HepG2 (cell line): ENCODE data around the gene PLPPR3. TPM values are rescaled to one million over a fixed set of nuclear protein-coding genes. Genes with fewer than 3 reads are reported as not detected.
A peak's percentile ranks its signal among the peaks of the same experiment; 100 is the strongest.

Experiments used
- CBX5 ChIP-seq: sonication (generic); formaldehyde crosslinking; IDR thresholded peaks from 2 replicates; pipeline ENCODE4 v1.4.0; 2020; ENCODE audit warnings: missing genetic modification reagents, borderline replicate concordance
- CEBPB ChIP-seq: IDR thresholded peaks from 2 replicates; pipeline ENCODE4 v1.6.1; 2011; ENCODE audit warnings: low read depth, low read length, improper control_type of control experiment, borderline replicate concordance
- ELF1 ChIP-seq: sonication (generic); formaldehyde crosslinking; IDR thresholded peaks from 2 replicates; pipeline ENCODE4 v1.4.0; 2020; ENCODE audit warnings: missing genetic modification reagents
- JUND ChIP-seq: sonication (generic); formaldehyde crosslinking; IDR thresholded peaks from 2 replicates; pipeline ENCODE4 v1.8.0; 2022; ENCODE audit warnings: mild to moderate bottlenecking, missing genetic modification reagents
- MAX ChIP-seq: IDR thresholded peaks from 2 replicates; pipeline ENCODE4 v1.6.1; 2012; ENCODE audit warnings: inconsistent platforms
- MTERF4 ChIP-seq: sonication (generic); formaldehyde crosslinking; IDR thresholded peaks from 2 replicates; pipeline ENCODE4 v1.8.0; 2023; ENCODE audit warnings: mild to moderate bottlenecking, missing genetic modification reagents
- MYNN ChIP-seq: sonication (generic); formaldehyde crosslinking; IDR thresholded peaks from 2 replicates; pipeline ENCODE4 v1.4.0; 2020; ENCODE audit warnings: mild to moderate bottlenecking, low read depth, missing genetic modification reagents
- NR2C2 ChIP-seq: sonication (generic); formaldehyde crosslinking; IDR thresholded peaks from 2 replicates; pipeline ENCODE4 v1.4.0; 2020; ENCODE audit warnings: missing genetic modification reagents, mild to moderate bottlenecking, moderate library complexity, borderline replicate concordance
- PBX2 ChIP-seq: IDR thresholded peaks from 2 replicates; pipeline ENCODE4 v1.6.1; 2016; ENCODE audit warnings: control low read depth
- RELA ChIP-seq: sonication (generic); formaldehyde crosslinking; IDR thresholded peaks from 2 replicates; pipeline ENCODE4 v1.4.0; 2020; ENCODE audit warnings: missing genetic modification reagents
- SIN3A ChIP-seq: IDR thresholded peaks from 2 replicates; pipeline ENCODE4 v1.6.1; 2011; ENCODE audit warnings: low read depth, mild to moderate bottlenecking, control low read depth, low read length, borderline replicate concordance
- SMAD1 ChIP-seq: sonication (generic); formaldehyde crosslinking; IDR thresholded peaks from 2 replicates; pipeline ENCODE4 v1.4.0; 2020; ENCODE audit warnings: missing genetic modification reagents, low read depth, mild to moderate bottlenecking, borderline replicate concordance
- TRAFD1 ChIP-seq: sonication (generic); formaldehyde crosslinking; IDR thresholded peaks from 2 replicates; pipeline ENCODE4 v1.5.1; 2020; ENCODE audit warnings: missing genetic modification reagents, mild to moderate bottlenecking, borderline replicate concordance
- ZMYM3 ChIP-seq: sonication (generic); formaldehyde crosslinking; IDR thresholded peaks from 2 replicates; pipeline ENCODE4 v1.5.1; 2020; ENCODE audit warnings: mild to moderate bottlenecking, missing genetic modification reagents
- ZNF552 ChIP-seq: sonication (generic); formaldehyde crosslinking; IDR thresholded peaks from 2 replicates; pipeline ENCODE4 v1.9.0; 2022; ENCODE audit warnings: missing genetic modification reagents, mild to moderate bottlenecking, borderline replicate concordance
- ZNF563 ChIP-seq: sonication (generic); formaldehyde crosslinking; IDR thresholded peaks from 2 replicates; pipeline ENCODE4 v1.8.0; 2022; ENCODE audit warnings: mild to moderate bottlenecking, moderate library complexity, missing genetic modification reagents
- ZNF616 ChIP-seq: sonication (generic); formaldehyde crosslinking; IDR thresholded peaks from 2 replicates; pipeline ENCODE4 v1.5.0; 2020; ENCODE audit warnings: low read depth, mild to moderate bottlenecking, missing genetic modification reagents
- ZNF674 ChIP-seq: sonication (generic); formaldehyde crosslinking; IDR thresholded peaks from 2 replicates; pipeline ENCODE4 v1.5.0; 2020; ENCODE audit warnings: low read depth, mild to moderate bottlenecking, missing genetic modification reagents
- ZNF770 ChIP-seq: sonication (generic); formaldehyde crosslinking; IDR thresholded peaks from 2 replicates; pipeline ENCODE4 v1.5.0; 2020; ENCODE audit warnings: mild to moderate bottlenecking, missing genetic modification reagents
- ZNF879 ChIP-seq: sonication (generic); formaldehyde crosslinking; IDR thresholded peaks from 2 replicates; pipeline ENCODE4 v1.8.1; 2023; ENCODE audit warnings: missing genetic modification reagents
- ZSCAN30 ChIP-seq: sonication (generic); formaldehyde crosslinking; IDR thresholded peaks from 2 replicates; pipeline ENCODE4 v1.5.0; 2020; ENCODE audit warnings: mild to moderate bottlenecking, missing genetic modification reagents
- polyA plus RNA-seq, 8 experiments: library from polyadenylated mRNA; depleted of rRNA in 3 of 8; stranded (reverse) in 7 of 8; unstranded in 1 of 8; fragments of >200 nt; fragmentation: Illumina TruSeq in 4 of 8; extraction: Trizol in 4 of 8; gene quantifications; 2 replicates each; pipeline versions ENCODE4 v1.2.1 to v1.2.3, GENCODE V29; 2011 to 2016; ENCODE audit warnings: low read depth in 4 of 8, missing spikeins in 1 of 8, mixed read lengths in 1 of 8; ENCODE audit not compliant: insufficient read depth in 1 of 8
- total RNA-seq, 5 experiments: library from RNA; depleted of rRNA; stranded (reverse); fragments of >200 nt; fragmentation: Illumina TruSeq; extraction: Trizol; gene quantifications; 2 replicates each; pipeline ENCODE4 v1.2.3, GENCODE V29; 2016; ENCODE audit warnings: low read depth in 1 of 5

Gene PLPPR3
- total and polyA plus RNA-seq, 2 of the 13 experiments (the other 11 are each of a cell fraction or from before 2014, with no cell fraction given) = 0.07 to 0.16 TPM

GRCh38 chr19:782185-782877, 39.4 kb downstream of the PLPPR3 start (continued):
- TF ChIP-seq PBX2 (no peak), ZNF563 (peak; percentile 45; the same call in 1 of the 2 replicates), ZMYM3 (no peak), ZNF552 (CRISPR knock-in tag) (no peak), SIN3A (peak; percentile 68; the same call in 1 of the 2 replicates), MYNN (no peak), ZNF879 (no peak), ZNF674 (CRISPR knock-in tag) (no peak), JUND (CRISPR knock-in tag) (no peak), ZSCAN30 (CRISPR knock-in tag) (no peak), ZNF770 (CRISPR knock-in tag) (0 out of 2 replicates have a peak, but pooled peaks have one; percentile 62), TRAFD1 (CRISPR knock-in tag) (no peak), CEBPB (no peak), NR2C2 (CRISPR knock-in tag) (no peak), ELF1 (CRISPR knock-in tag) (no peak), RELA (CRISPR knock-in tag) (no peak), SMAD1 (CRISPR knock-in tag) (no peak), CBX5 (CRISPR knock-in tag) (0 out of 2 replicates have a peak, but pooled peaks have one; percentile 17), ZNF616 (no peak), MTERF4 (CRISPR knock-in tag) (no peak), MAX (peak; percentile 82)
